ENCODE data around the gene RBBP8NL. TPM values are rescaled to one million over a fixed set of nuclear protein-coding genes. Genes with fewer than 3 reads are reported as not detected.

The RBBP8NL gene
- total RNA-seq, 1 experiment from 2014 or later, result not detected

DNA sequence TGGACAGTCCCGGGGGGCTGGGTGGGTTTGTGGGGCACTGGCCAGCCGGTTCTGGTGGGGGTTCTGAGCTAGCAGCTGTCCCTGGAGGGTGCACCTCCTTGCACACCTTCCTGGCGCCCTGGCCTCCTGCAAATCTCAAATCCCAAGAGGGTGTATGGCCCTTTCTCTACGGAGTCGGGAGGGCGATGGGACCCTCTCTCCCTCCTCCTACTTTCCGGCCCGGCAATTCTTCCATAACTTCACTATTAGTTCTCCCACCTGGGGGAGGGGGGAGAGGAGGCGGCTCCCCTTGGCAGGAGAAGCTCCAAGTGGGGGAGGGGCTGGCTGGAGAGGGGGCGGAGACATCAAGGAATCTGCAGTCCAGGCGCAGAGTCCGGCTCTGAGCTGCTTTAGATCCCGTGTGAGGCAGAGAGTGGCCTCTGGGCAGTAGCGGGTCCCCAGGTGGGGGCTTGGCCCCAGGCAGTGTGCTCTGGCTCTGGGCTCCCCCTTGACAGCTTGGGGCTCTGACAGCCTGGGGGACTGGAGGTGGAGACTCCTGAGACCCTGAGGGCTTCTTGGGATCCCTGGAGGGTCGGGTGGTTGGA, 58.9 kb downstream of the RBBP8NL start:
- peak overlapping the region; percentile 94 for H3K27ac ChIP-seq (ENCODE audit: low read length)
- no peaks in the 10 kb centered on the region for H3K9me3 ChIP-seq (ENCODE audit: control insufficient read depth, insufficient read depth, low read depth, low read length)
- peak overlapping the region; percentile 53 to 89 for H3K4me3 ChIP-seq (ENCODE audit: low read depth in 2 of 2, low read length in 2 of 2)
- DNase-seq (ENCODE audit: low read depth, low spot score) (no peak), ATAC-seq (peak; percentile 7; the same call in 1 of the 2 replicates)
- peaks cover 69% of the 10 kb centered on the region for H3K4me1 ChIP-seq (ENCODE audit: control insufficient read depth, insufficient read depth, low read length)
- ChIA-PET POLR2A (interaction anchor here (0.6 to 0.7 kb wide), 2 partner anchors 59 to 76 kb away, joined by 3 read pairs; partner anchors contain the start of gene RBBP8NL), CTCF (interaction anchor here (0.7 to 1.4 kb wide), 6 partner anchors 10 to 140 kb away, joined by 3 to 8 read pairs (median 6); partner anchors contain the start of gene ADRM1)
- no peaks in the 10 kb centered on the region; the same call in 1 of the 2 replicates for H3K36me3 ChIP-seq (ENCODE audit: control insufficient read depth, insufficient read depth, low read length)
- TF ChIP-seq SIN3A (IDR thresholded peaks at IDR 0.05; ENCODE audit: borderline replicate concordance, insufficient read depth, low read depth, low read length) (0 out of 2 replicates have a peak, but pooled peaks have one; percentile 20), TCF7L2 (IDR thresholded peaks at IDR 0.05; ENCODE audit: low read depth, low read length) (no peak), POLR2AphosphoS5 (IDR thresholded peaks at IDR 0.05; ENCODE audit: low read depth, low read length) (no peak)
- TF ChIP-seq, protein P1, sequence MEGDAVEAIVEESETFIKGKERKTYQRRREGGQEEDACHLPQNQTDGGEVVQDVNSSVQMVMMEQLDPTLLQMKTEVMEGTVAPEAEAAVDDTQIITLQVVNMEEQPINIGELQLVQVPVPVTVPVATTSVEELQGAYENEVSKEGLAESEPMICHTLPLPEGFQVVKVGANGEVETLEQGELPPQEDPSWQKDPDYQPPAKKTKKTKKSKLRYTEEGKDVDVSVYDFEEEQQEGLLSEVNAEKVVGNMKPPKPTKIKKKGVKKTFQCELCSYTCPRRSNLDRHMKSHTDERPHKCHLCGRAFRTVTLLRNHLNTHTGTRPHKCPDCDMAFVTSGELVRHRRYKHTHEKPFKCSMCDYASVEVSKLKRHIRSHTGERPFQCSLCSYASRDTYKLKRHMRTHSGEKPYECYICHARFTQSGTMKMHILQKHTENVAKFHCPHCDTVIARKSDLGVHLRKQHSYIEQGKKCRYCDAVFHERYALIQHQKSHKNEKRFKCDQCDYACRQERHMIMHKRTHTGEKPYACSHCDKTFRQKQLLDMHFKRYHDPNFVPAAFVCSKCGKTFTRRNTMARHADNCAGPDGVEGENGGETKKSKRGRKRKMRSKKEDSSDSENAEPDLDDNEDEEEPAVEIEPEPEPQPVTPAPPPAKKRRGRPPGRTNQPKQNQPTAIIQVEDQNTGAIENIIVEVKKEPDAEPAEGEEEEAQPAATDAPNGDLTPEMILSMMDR (IDR thresholded peaks at IDR 0.05), result no peak
- TF ChIP-seq, protein P2, sequence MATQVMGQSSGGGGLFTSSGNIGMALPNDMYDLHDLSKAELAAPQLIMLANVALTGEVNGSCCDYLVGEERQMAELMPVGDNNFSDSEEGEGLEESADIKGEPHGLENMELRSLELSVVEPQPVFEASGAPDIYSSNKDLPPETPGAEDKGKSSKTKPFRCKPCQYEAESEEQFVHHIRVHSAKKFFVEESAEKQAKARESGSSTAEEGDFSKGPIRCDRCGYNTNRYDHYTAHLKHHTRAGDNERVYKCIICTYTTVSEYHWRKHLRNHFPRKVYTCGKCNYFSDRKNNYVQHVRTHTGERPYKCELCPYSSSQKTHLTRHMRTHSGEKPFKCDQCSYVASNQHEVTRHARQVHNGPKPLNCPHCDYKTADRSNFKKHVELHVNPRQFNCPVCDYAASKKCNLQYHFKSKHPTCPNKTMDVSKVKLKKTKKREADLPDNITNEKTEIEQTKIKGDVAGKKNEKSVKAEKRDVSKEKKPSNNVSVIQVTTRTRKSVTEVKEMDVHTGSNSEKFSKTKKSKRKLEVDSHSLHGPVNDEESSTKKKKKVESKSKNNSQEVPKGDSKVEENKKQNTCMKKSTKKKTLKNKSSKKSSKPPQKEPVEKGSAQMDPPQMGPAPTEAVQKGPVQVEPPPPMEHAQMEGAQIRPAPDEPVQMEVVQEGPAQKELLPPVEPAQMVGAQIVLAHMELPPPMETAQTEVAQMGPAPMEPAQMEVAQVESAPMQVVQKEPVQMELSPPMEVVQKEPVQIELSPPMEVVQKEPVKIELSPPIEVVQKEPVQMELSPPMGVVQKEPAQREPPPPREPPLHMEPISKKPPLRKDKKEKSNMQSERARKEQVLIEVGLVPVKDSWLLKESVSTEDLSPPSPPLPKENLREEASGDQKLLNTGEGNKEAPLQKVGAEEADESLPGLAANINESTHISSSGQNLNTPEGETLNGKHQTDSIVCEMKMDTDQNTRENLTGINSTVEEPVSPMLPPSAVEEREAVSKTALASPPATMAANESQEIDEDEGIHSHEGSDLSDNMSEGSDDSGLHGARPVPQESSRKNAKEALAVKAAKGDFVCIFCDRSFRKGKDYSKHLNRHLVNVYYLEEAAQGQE (IDR thresholded peaks at IDR 0.05; ENCODE audit: insufficient read depth in 1 of 2, low read depth in 2 of 2, low read length in 1 of 2), result no peak
- no peaks in the 10 kb centered on the region for H3K27me3 ChIP-seq (ENCODE audit: control insufficient read depth, insufficient read depth, low read length)
- no TSS peak for BruUV-seq (replicated peaks)
- in situ Hi-C loops (cut with HindIII; ENCODE audit: low pct_unique_long_range_greater_than_20kb, low sequenced_read_pairs), result no loop called here
- intact Hi-C loops (cut with micrococcal nuclease; ENCODE audit: unreplicated experiment), result no loop called here

DNA sequence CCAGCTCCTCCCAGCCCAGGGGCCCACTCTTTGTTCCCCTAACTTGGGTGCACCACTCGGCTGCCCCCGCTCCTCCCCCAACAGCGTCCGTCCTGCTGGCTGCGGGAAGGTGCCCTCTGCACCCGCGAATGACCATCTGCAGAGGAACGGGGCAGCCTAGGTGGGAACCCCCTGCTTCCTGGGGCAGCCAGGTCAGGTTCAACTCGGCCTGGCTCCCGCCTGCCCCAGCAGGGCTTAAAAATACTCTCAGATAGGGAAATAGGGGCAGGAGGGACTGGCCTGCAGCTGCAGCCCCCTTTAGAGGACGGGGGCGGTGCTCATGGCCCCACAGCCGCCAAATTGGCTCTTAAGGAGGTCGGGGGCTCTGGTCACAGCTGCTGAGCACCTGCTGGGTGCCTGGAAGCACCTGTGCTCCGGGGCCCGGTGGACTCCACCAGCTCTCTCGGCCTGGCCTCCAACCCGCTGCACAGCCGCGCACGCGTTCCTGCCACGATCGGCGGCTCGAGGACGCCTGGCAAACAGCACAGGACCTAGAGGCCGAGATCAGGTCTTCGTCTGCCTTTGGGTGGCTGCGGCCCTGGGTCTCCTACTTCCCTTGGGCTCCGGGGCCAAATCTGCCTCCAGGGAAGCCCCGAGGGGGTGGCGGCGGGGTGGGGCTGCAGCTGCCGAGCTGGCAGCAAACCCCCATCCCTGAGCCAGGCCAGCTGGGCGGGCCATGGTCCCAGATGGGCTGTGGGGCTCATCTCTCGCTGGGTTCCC, 59.5 kb downstream of the RBBP8NL start:
- Histone ChIP-seq H3K27ac (ENCODE audit: low read length) (peak overlapping the region; percentile 94), H3K36me3 (ENCODE audit: control insufficient read depth, insufficient read depth, low read length) (no peaks in the 10 kb centered on the region; the same call in 1 of the 2 replicates), H3K4me3 (ENCODE audit: low read depth in 2 of 2, low read length in 2 of 2) (peak overlapping the region; percentile 53 to 89), H3K27me3 (ENCODE audit: control insufficient read depth, insufficient read depth, low read length) (no peaks in the 10 kb centered on the region), H3K4me1 (ENCODE audit: control insufficient read depth, insufficient read depth, low read length) (peaks cover 76% of the 10 kb centered on the region), H3K9me3 (ENCODE audit: control insufficient read depth, insufficient read depth, low read depth, low read length) (no peaks in the 10 kb centered on the region)
- TF ChIP-seq TCF7L2 (IDR thresholded peaks at IDR 0.05; ENCODE audit: low read depth, low read length) (no peak), POLR2AphosphoS5 (IDR thresholded peaks at IDR 0.05; ENCODE audit: low read depth, low read length) (no peak), SIN3A (IDR thresholded peaks at IDR 0.05; ENCODE audit: borderline replicate concordance, insufficient read depth, low read depth, low read length) (no peak)
- TF ChIP-seq, protein P2 (IDR thresholded peaks at IDR 0.05; ENCODE audit: insufficient read depth in 1 of 2, low read depth in 2 of 2, low read length in 1 of 2), result no peak
- TF ChIP-seq, protein P1 (IDR thresholded peaks at IDR 0.05), result no peak
- DNase-seq (ENCODE audit: low read depth, low spot score) (no peak), ATAC-seq (no peak)
- in situ Hi-C loops (cut with HindIII; ENCODE audit: low pct_unique_long_range_greater_than_20kb, low sequenced_read_pairs), result no loop called here
- CTCF ChIA-PET, result interaction anchor here (0.6 to 1.4 kb wide), 5 partner anchors 11 to 141 kb away, joined by 3 to 8 read pairs (median 5); no protein-coding TSS in a partner anchor
- POLR2A ChIA-PET, result interaction anchor here (0.6 kb wide), 1 partner anchor 59 kb away, joined by 3 read pairs; the partner anchor contains the start of gene RBBP8NL
- intact Hi-C loops (cut with micrococcal nuclease; ENCODE audit: unreplicated experiment), result no loop called here
- no TSS peak for BruUV-seq (replicated peaks)
